ENCODE results near the gene UNCX. TPM values are rescaled to one million over a fixed set of nuclear protein-coding genes. Genes with fewer than 3 reads are reported as not detected.
"Not testable (repeated sequence)": the region's sequence is repeated elsewhere in the genome, so short reads cannot be mapped to it uniquely, and the experiment has no call there.

UNCX gene
- total RNA-seq, 1 experiment from 2014 or later, result not detected

- DNase-seq (ENCODE audit: low read depth), result no peak
Measured at GRCh38 chr7:1257863-1258262, 25.2 kb downstream of the UNCX start.

- DNase-seq (ENCODE audit: low read depth), result no peak
Measured at GRCh38 chr7:1259621-1260243, 27.1 kb downstream of the UNCX start.

GRCh38 chr7:1260244-1260635 is 27.6 kb downstream of the UNCX start:
- no peak for DNase-seq (ENCODE audit: low read depth)

- not testable (repeated sequence) for DNase-seq (ENCODE audit: low read depth)
Measured at GRCh38 chr7:1261036-1261435, 28.4 kb downstream of the UNCX start.

- no peak for DNase-seq (ENCODE audit: low read depth)
Measured at GRCh38 chr7:1262441-1262840, 29.8 kb downstream of the UNCX start.

- DNase-seq (ENCODE audit: low read depth), result no peak
Measured at GRCh38 chr7:1263391-1263951, 30.8 kb downstream of the UNCX start.

GRCh38 chr7:1264345-1265280 is 31.9 kb downstream of the UNCX start:
- DNase-seq (ENCODE audit: low read depth), result no peak

GRCh38 chr7:1267016-1267900 is 34.6 kb downstream of the UNCX start:
- no peak for DNase-seq (ENCODE audit: low read depth)

- DNase-seq (ENCODE audit: low read depth), result no peak
Measured at GRCh38 chr7:1268076-1268815, 35.6 kb downstream of the UNCX start.

GRCh38 chr7:1268866-1269265 is 36.2 kb downstream of the UNCX start:
- DNase-seq (ENCODE audit: low read depth), result peak; percentile 49

- no peak for DNase-seq (ENCODE audit: low read depth)
Measured at GRCh38 chr7:1269336-1269890, 36.7 kb downstream of the UNCX start.

GRCh38 chr7:1270181-1270580 is 37.5 kb downstream of the UNCX start:
- no peak for DNase-seq (ENCODE audit: low read depth)

GRCh38 chr7:1271046-1271445 is 38.4 kb downstream of the UNCX start:
- no peak for DNase-seq (ENCODE audit: low read depth)

- no peak for DNase-seq (ENCODE audit: low read depth)
Measured at GRCh38 chr7:1271656-1272055, 39.0 kb downstream of the UNCX start.

- DNase-seq (ENCODE audit: low read depth), result not testable (repeated sequence)
Measured at GRCh38 chr7:1272136-1272535, 39.5 kb downstream of the UNCX start.

- DNase-seq (ENCODE audit: low read depth), result no peak
Measured at GRCh38 chr7:1274121-1274875, 41.6 kb downstream of the UNCX start.

- no peak for DNase-seq (ENCODE audit: low read depth)
Measured at GRCh38 chr7:1274876-1275375, 42.3 kb downstream of the UNCX start.

- DNase-seq (ENCODE audit: low read depth), result no peak
Measured at GRCh38 chr7:1275451-1276381, 43.0 kb downstream of the UNCX start.

All from M059J (cell line).